ENCODE results near the gene MX1.

The MX1 gene

DNA sequence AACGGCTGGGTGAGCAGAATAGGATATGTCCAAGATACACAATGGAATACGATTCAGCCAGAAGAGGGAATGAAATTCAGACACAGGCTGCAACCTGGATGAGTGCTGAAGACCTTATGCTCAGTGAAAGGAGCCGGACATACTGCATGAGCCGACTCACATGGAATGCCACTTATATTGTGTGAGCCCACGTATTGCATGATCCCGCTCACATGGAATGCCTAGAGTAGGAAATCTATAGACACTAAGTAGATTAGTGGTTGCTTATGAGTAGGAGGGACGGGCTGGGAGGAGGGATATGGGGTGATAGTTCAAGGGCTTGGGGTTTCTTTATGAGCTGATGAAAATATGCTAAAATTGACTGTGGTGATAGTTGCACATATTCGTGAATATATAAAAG lies 55.2 kb downstream of the MX1 start:
- Histone ChIP-seq H3K36me3 (ENCODE audit: control insufficient read depth in 4 of 4, insufficient read depth in 4 of 4, low read length in 3 of 4) (no peaks in the 10 kb centered on the region), H3K4me3 (ENCODE audit: control insufficient read depth in 1 of 7, extremely low read depth in 1 of 7, insufficient read depth in 4 of 7, low read depth in 2 of 7, low read length in 6 of 7) (no peak overlapping the region), H3K27ac (ENCODE audit: insufficient read depth in 1 of 2, low read depth in 1 of 2, low read length in 2 of 2, poor library complexity in 1 of 2, severe bottlenecking in 2 of 2) (no peak overlapping the region), H3K9me3 (ENCODE audit: control extremely low read depth in 1 of 5, control insufficient read depth in 4 of 5, insufficient read depth in 2 of 5, low read depth in 1 of 5, low read length in 4 of 5) (no peaks in the 10 kb centered on the region), H3K4me1 (ENCODE audit: control extremely low read depth in 1 of 4, control insufficient read depth in 4 of 4, insufficient read depth in 4 of 4, low read length in 3 of 4) (no peaks in the 10 kb centered on the region), H3K27me3 (replicated peaks in 2 of 5; ENCODE audit: control insufficient read depth in 4 of 5, insufficient read depth in 5 of 5, low read length in 4 of 5) (peaks cover 0 to 43% (median 15%) of the 10 kb centered on the region in 5 experiments)
- 95% methylated on average over 7 of the region's 8 CpGs for WGBS (ENCODE audit: insufficient coverage)
- POLR2A ChIA-PET, result no interaction called here
- no peak for DNase-seq
- CTCF ChIA-PET, result interaction anchor here (1.5 kb wide), 1 partner anchor 198 kb away, joined by 3 read pairs; no protein-coding TSS in a partner anchor

DNA sequence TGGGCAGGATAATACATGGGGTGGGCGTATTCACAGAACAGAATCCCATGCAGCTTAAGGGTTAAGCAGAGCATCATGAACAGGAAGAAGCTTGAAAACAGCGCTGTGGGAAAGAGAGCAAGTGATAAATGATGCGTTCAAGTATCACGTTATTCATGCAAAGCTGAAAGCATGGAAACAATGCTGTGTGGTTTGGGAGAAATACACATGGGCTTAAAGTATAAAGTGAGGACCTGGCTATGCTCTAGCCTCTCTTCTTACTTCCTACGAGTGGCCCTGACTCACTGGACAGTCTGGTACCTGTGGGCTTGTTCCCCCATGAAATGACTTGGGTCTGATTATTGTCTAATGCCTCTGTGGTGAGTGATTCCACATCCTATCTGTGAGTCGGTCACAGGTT lies 56.3 kb downstream of the MX1 start:
- H3K27me3 ChIP-seq (replicated peaks in 2 of 5; ENCODE audit: control insufficient read depth in 4 of 5, insufficient read depth in 5 of 5, low read length in 4 of 5), result peaks cover 0 to 34% (median 15%) of the 10 kb centered on the region in 5 experiments
- H3K36me3 ChIP-seq (ENCODE audit: control insufficient read depth in 4 of 4, insufficient read depth in 4 of 4, low read length in 3 of 4), result no peaks in the 10 kb centered on the region
- no peaks in the 10 kb centered on the region for H3K4me1 ChIP-seq (ENCODE audit: control extremely low read depth in 1 of 4, control insufficient read depth in 4 of 4, insufficient read depth in 4 of 4, low read length in 3 of 4)
- CTCF ChIA-PET, result interaction anchor here (1.5 kb wide), 1 partner anchor 199 kb away, joined by 3 read pairs; no protein-coding TSS in a partner anchor
- DNase-seq, result no peak
- H3K4me3 ChIP-seq (ENCODE audit: control insufficient read depth in 1 of 7, extremely low read depth in 1 of 7, insufficient read depth in 4 of 7, low read depth in 2 of 7, low read length in 6 of 7), result no peak overlapping the region
- H3K27ac ChIP-seq (ENCODE audit: insufficient read depth in 1 of 2, low read depth in 1 of 2, low read length in 2 of 2, poor library complexity in 1 of 2, severe bottlenecking in 2 of 2), result no peak overlapping the region
- POLR2A ChIA-PET, result no interaction called here
- WGBS (ENCODE audit: insufficient coverage), result 53% methylated on average over 5 of the region's 6 CpGs
- H3K9me3 ChIP-seq (ENCODE audit: control extremely low read depth in 1 of 5, control insufficient read depth in 4 of 5, insufficient read depth in 2 of 5, low read depth in 1 of 5, low read length in 4 of 5), result no peaks in the 10 kb centered on the region

DNA sequence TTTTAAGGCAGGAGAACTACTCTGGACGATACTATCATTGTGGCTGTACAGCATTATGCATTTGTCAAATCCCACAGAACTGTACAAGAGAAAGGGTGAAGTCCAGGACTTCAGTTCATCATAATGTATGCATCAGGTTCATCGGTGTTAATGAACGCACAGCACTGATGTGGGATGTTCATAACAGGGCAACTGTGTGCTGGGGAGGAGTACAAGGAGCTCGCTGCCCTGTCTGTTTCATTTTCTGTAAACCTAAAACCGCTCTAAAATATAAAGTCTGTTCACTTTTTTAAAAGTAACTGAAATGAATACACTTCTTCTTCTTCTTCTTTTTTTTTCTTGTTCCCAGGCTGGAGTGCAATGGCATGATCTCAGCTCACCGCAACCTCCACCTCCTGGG lies 56.9 kb downstream of the MX1 start:
- CTCF ChIA-PET, result no interaction called here
- 98% methylated on average over 4 of the region's 6 CpGs for WGBS (ENCODE audit: insufficient coverage)

DNA sequence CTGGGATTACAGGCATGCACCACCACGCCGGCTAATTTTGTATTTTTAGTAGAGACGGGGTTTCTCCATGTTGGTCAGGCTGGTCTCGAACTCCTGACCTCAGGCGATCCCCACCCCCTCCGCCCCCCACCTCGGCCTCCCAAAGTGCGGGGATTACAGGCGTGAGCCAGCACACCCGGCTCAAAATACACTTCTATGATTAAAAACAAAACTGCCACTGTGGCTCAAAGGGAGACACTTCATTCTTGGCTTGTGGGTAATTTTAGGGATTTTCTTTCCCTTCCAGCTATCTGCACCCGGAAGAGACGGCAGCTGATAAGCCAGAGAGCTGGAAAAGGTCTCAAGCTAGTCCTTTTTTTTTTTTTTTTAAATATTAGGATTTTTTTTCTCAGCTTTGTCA lies 57.4 kb downstream of the MX1 start:
- DNase-seq, result no peak
- no peak overlapping the region for H3K27ac ChIP-seq (ENCODE audit: insufficient read depth in 1 of 2, low read depth in 1 of 2, low read length in 2 of 2, poor library complexity in 1 of 2, severe bottlenecking in 2 of 2)
- H3K36me3 ChIP-seq (ENCODE audit: control insufficient read depth in 4 of 4, insufficient read depth in 4 of 4, low read length in 3 of 4), result no peaks in the 10 kb centered on the region
- H3K9me3 ChIP-seq (ENCODE audit: control extremely low read depth in 1 of 5, control insufficient read depth in 4 of 5, insufficient read depth in 2 of 5, low read depth in 1 of 5, low read length in 4 of 5), result no peaks in the 10 kb centered on the region
- ChIA-PET POLR2A (no interaction called here), CTCF (no interaction called here)
- no CpG with 5 or more reads among the region's 12 CpGs for WGBS (ENCODE audit: insufficient coverage)
- H3K4me1 ChIP-seq (ENCODE audit: control extremely low read depth in 1 of 4, control insufficient read depth in 4 of 4, insufficient read depth in 4 of 4, low read length in 3 of 4), result no peaks in the 10 kb centered on the region
- H3K27me3 ChIP-seq (replicated peaks in 2 of 5; ENCODE audit: control insufficient read depth in 4 of 5, insufficient read depth in 5 of 5, low read length in 4 of 5), result peaks cover 0 to 24% (median 9%) of the 10 kb centered on the region in 5 experiments
- no peak overlapping the region for H3K4me3 ChIP-seq (ENCODE audit: control insufficient read depth in 1 of 7, extremely low read depth in 1 of 7, insufficient read depth in 4 of 7, low read depth in 2 of 7, low read length in 6 of 7)

More for the DNA sequence above, 56.9 kb downstream of the MX1 start:
- H3K9me3 ChIP-seq (ENCODE audit: control extremely low read depth in 1 of 5, control insufficient read depth in 4 of 5, insufficient read depth in 2 of 5, low read depth in 1 of 5, low read length in 4 of 5), result no peaks in the 10 kb centered on the region
- H3K4me1 ChIP-seq (ENCODE audit: control extremely low read depth in 1 of 4, control insufficient read depth in 4 of 4, insufficient read depth in 4 of 4, low read length in 3 of 4), result no peaks in the 10 kb centered on the region
- POLR2A ChIA-PET, result no interaction called here
- DNase-seq, result no peak
- no peak overlapping the region for H3K27ac ChIP-seq (ENCODE audit: insufficient read depth in 1 of 2, low read depth in 1 of 2, low read length in 2 of 2, poor library complexity in 1 of 2, severe bottlenecking in 2 of 2)
- no peak overlapping the region for H3K4me3 ChIP-seq (ENCODE audit: control insufficient read depth in 1 of 7, extremely low read depth in 1 of 7, insufficient read depth in 4 of 7, low read depth in 2 of 7, low read length in 6 of 7)
- peaks cover 0 to 28% (median 11%) of the 10 kb centered on the region in 5 experiments for H3K27me3 ChIP-seq (replicated peaks in 2 of 5; ENCODE audit: control insufficient read depth in 4 of 5, insufficient read depth in 5 of 5, low read length in 4 of 5)
- H3K36me3 ChIP-seq (ENCODE audit: control insufficient read depth in 4 of 4, insufficient read depth in 4 of 4, low read length in 3 of 4), result no peaks in the 10 kb centered on the region

DNA sequence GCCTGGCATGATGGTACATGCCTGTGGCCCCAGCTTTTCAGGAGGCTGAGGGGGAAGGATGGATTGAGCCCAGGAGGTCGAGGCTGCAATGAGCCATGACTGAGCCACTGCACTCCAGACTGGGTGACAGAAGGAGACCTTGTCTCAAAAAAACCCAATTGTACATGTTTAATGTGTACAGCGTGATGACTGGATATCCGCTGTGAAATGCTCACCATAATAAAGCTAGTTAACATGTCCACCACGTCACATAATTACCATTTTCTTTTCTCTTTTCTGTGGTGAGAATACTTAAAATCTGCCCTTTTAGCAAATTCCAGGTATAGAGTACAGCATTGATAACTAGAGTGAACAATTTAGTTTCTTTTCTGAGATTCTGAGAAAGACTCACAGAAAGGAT lies 57.9 kb downstream of the MX1 start:
- H3K36me3 ChIP-seq (ENCODE audit: control insufficient read depth in 4 of 4, insufficient read depth in 4 of 4, low read length in 3 of 4), result no peaks in the 10 kb centered on the region
- POLR2A ChIA-PET, result no interaction called here
- H3K27ac ChIP-seq (ENCODE audit: insufficient read depth in 1 of 2, low read depth in 1 of 2, low read length in 2 of 2, poor library complexity in 1 of 2, severe bottlenecking in 2 of 2), result no peak overlapping the region
- peaks cover 0 to 21% (median 7%) of the 10 kb centered on the region in 5 experiments for H3K27me3 ChIP-seq (replicated peaks in 2 of 5; ENCODE audit: control insufficient read depth in 4 of 5, insufficient read depth in 5 of 5, low read length in 4 of 5)
- WGBS (ENCODE audit: insufficient coverage), result 100% methylated on average over 2 of the region's 4 CpGs
- DNase-seq, result no peak
- no peaks in the 10 kb centered on the region for H3K9me3 ChIP-seq (ENCODE audit: control extremely low read depth in 1 of 5, control insufficient read depth in 4 of 5, insufficient read depth in 2 of 5, low read depth in 1 of 5, low read length in 4 of 5)
- CTCF ChIA-PET, result no interaction called here
- H3K4me1 ChIP-seq (ENCODE audit: control extremely low read depth in 1 of 4, control insufficient read depth in 4 of 4, insufficient read depth in 4 of 4, low read length in 3 of 4), result no peaks in the 10 kb centered on the region
- no peak overlapping the region for H3K4me3 ChIP-seq (ENCODE audit: control insufficient read depth in 1 of 7, extremely low read depth in 1 of 7, insufficient read depth in 4 of 7, low read depth in 2 of 7, low read length in 6 of 7)

DNA sequence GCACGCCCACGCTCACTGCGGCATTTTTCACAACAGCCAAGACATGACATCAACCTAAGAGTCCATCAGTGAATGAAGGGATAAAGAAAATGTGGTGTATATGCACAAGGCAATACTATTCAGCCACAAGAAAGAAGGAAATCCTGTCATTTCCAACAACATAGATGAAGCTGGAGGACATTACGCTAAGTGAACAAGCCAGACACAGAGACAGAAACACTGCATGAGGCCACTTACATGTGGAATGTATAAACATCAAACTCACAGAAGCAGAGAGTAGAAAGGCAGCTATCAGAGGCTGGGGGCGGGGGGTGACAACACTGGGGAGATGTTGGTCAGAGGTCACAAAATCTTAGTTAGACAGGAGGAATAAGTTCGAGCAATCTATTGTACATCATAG lies 61.0 kb downstream of the MX1 start:
- WGBS (ENCODE audit: insufficient coverage), result no CpG with 5 or more reads among the region's 6 CpGs
- Histone ChIP-seq H3K9me3 (ENCODE audit: control extremely low read depth in 1 of 5, control insufficient read depth in 4 of 5, insufficient read depth in 2 of 5, low read depth in 1 of 5, low read length in 4 of 5) (no peaks in the 10 kb centered on the region), H3K4me3 (ENCODE audit: control insufficient read depth in 1 of 7, extremely low read depth in 1 of 7, insufficient read depth in 4 of 7, low read depth in 2 of 7, low read length in 6 of 7) (no peak overlapping the region), H3K4me1 (ENCODE audit: control extremely low read depth in 1 of 4, control insufficient read depth in 4 of 4, insufficient read depth in 4 of 4, low read length in 3 of 4) (no peaks in the 10 kb centered on the region), H3K27me3 (replicated peaks in 2 of 5; ENCODE audit: control insufficient read depth in 4 of 5, insufficient read depth in 5 of 5, low read length in 4 of 5) (peaks cover 0 to 13% (median 6%) of the 10 kb centered on the region in 5 experiments), H3K36me3 (ENCODE audit: control insufficient read depth in 4 of 4, insufficient read depth in 4 of 4, low read length in 3 of 4) (no peaks in the 10 kb centered on the region), H3K27ac (ENCODE audit: insufficient read depth in 1 of 2, low read depth in 1 of 2, low read length in 2 of 2, poor library complexity in 1 of 2, severe bottlenecking in 2 of 2) (no peak overlapping the region)
- POLR2A ChIA-PET, result no interaction called here
- CTCF ChIA-PET, result no interaction called here
- no peak for DNase-seq

DNA sequence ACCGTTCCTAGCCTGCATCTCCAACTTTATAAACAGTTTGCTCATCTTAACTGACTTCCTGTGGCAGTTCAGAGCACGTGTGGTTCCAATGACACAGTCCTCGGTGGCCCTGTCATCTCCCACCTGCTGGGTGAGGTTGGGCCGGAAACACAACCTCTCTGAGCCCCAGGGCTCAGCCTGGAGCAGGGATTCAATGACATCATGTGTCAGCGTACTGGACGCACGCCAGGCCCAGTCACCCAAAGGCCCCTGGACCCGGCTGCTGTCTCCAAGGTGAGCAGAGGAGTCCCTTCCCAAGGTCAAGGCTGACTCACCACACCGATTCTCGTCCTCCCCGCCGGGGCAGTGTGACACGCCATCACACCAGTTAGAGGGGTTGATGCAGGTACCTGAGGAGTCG lies 62.0 kb downstream of the MX1 start:
- Histone ChIP-seq H3K36me3 (ENCODE audit: control insufficient read depth in 4 of 4, insufficient read depth in 4 of 4, low read length in 3 of 4) (no peaks in the 10 kb centered on the region), H3K27me3 (replicated peaks in 2 of 5; ENCODE audit: control insufficient read depth in 4 of 5, insufficient read depth in 5 of 5, low read length in 4 of 5) (peaks cover 0 to 12% (median 8%) of the 10 kb centered on the region in 5 experiments), H3K9me3 (ENCODE audit: control extremely low read depth in 1 of 5, control insufficient read depth in 4 of 5, insufficient read depth in 2 of 5, low read depth in 1 of 5, low read length in 4 of 5) (no peaks in the 10 kb centered on the region), H3K4me3 (ENCODE audit: control insufficient read depth in 1 of 7, extremely low read depth in 1 of 7, insufficient read depth in 4 of 7, low read depth in 2 of 7, low read length in 6 of 7) (no peak overlapping the region), H3K4me1 (ENCODE audit: control extremely low read depth in 1 of 4, control insufficient read depth in 4 of 4, insufficient read depth in 4 of 4, low read length in 3 of 4) (no peaks in the 10 kb centered on the region), H3K27ac (ENCODE audit: insufficient read depth in 1 of 2, low read depth in 1 of 2, low read length in 2 of 2, poor library complexity in 1 of 2, severe bottlenecking in 2 of 2) (no peak overlapping the region)
- ChIA-PET CTCF (no interaction called here), POLR2A (no interaction called here)
- DNase-seq, result no peak
- WGBS (ENCODE audit: insufficient coverage), result 98% methylated on average over 14 of the region's 14 CpGs
